Stimulated activated CD4-positive, alpha-beta T cell treated with anti-CD3 and anti-CD28 coated beads, Interleukin-1b, Interleukin-23, amount 100 ng/mL, for 48 hours (primary cell): Measurements from ENCODE around the gene NAA11.

Source experiments
- DNase-seq: peaks from one replicate; pipeline ENCODE4 v3.0.0-alpha.2; 2020

Gene NAA11

GRCh38 chr4:79325864-79326328 lies at the start of gene NAA11:
Gene NAA11, minus strand, starts transcription at chr4:79326061. Its CDS starts 184 bp downstream, at chr4:79325877.
- no peak for DNase-seq

GRCh38 chr4:79370026-79370425 lies 44.2 kb upstream of the NAA11 start:
- no peak for DNase-seq

DNA sequence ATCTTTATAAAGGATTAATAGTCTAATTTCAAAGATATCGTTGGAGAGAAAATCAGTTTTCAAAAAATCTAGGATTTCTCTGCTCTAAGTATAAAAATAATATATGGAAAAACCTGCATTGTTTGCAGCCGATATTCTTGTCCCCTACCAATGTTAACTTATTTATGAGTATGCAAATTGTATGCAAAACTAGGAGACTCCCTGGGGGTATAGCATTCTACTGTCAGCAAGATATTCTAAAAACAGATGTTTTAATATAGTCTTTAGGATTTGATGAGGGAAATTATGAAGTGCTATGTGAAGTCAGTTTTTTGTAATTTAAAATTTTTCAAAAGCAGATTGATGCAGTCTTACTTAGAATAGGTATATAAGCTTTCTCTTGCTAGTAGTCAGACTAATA lies 41.2 kb upstream of the NAA11 start:
- no peak for DNase-seq

- DNase-seq = no peak
Measured at GRCh38 chr4:79366422-79366821, 40.6 kb upstream of the NAA11 start.

DNA sequence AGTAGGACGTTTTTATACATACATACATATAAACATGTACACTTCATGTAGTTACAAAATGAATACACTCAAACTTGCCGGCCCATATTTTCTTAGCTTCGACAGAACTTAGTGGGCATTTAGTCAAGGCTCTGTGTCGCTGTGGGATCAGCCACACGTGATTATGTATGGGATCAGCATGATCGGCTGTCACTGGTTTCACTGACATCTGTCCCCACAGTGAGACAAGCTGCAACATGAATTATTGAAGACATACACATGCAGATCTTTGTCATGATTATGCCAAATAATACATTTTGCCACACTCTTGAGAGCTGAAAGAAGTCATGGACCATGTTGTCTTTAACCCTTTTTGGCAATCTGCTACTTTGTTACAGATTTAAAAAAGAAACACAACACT lies 38.2 kb upstream of the NAA11 start:
- no peak for DNase-seq

DNA sequence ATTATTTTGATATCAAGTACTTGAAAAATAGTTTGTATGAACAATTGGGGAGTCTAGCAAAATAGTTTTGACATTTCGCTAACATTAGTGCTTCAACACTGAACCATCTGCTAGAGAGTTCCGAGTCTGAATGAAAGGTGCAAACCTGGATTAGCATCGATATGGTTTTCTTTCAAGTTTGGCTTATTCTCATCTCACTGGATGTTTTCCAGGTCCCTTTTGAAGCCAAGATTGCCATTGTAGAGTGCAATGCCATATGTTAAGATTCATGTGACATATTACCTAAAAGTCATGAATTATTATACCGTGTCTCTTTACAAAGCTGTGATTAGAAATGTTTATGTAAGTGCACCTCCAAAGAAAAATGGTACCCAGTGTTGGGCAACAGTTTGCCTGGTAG lies 36.8 kb upstream of the NAA11 start:
- DNase-seq = no peak

DNA sequence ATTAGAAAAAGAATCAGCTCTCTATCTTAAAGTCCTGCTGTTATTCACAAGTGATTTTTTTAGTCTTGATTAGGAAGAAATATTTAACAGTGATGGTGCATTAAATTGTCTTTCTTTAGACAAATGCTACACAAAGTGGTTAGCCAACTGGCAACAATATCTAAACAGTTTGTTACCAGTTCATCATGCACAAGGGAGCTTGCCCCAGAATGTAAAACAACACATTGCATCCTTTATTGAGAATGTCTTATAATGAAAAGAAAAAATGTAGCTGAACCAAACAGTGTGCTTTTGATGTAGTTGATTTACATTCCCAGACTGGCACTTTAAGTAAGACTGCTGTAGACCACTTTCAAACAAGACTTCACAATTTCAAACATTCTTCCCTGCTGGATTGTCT lies 34.1 kb upstream of the NAA11 start:
- no peak for DNase-seq

- DNase-seq = no peak
Measured at GRCh38 chr4:79358438-79358837, 32.6 kb upstream of the NAA11 start.

GRCh38 chr4:79357365-79357764 lies 31.5 kb upstream of the NAA11 start:
- no peak for DNase-seq

GRCh38 chr4:79353075-79353474 lies 27.2 kb upstream of the NAA11 start:
- no peak for DNase-seq

DNA sequence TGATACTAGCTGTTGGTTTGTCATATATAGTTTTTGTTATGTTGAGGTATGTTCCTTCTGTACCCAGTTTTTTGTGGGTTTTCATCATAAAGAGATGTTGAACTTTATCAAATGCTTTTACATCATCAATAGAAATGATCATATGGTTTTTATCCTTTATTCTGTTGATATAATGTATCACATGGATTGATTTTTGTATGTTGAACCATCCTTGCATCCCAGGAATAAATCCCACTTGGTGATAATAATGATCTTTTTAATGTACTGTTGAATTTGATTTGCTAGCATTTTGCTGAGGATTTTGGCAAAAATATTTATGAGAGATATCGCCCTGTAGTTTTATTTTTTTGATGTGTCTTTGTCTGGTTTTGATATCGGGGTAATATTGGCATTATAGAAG lies 22.5 kb upstream of the NAA11 start:
- DNase-seq = no peak

GRCh38 chr4:79341893-79342653 lies 16.2 kb upstream of the NAA11 start:
- DNase-seq = no peak

GRCh38 chr4:79340568-79340967 lies 14.7 kb upstream of the NAA11 start:
- DNase-seq = no peak

- no peak for DNase-seq
Measured at GRCh38 chr4:79338148-79338547, 12.3 kb upstream of the NAA11 start.

- DNase-seq = no peak
Measured at GRCh38 chr4:79334783-79335182, 8.9 kb upstream of the NAA11 start.

DNA sequence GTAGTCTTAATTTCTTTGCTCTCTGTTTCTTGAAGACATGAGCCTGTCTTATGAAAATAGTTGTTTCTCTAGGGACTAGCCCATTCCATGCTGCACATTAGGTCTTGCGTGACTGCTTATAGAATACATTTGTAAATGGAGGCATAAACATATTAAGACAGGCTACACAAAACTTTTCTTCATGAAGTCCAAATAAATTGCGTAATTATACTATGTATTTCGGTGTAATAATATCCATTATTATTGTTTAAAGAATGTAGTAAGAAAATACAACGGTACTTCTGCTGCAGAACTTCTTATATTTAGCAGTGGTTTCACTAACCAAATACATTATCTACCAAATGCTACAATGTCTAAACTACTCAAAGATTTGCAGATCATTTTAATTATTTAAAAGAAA lies 8.5 kb upstream of the NAA11 start:
- DNase-seq = no peak

DNA sequence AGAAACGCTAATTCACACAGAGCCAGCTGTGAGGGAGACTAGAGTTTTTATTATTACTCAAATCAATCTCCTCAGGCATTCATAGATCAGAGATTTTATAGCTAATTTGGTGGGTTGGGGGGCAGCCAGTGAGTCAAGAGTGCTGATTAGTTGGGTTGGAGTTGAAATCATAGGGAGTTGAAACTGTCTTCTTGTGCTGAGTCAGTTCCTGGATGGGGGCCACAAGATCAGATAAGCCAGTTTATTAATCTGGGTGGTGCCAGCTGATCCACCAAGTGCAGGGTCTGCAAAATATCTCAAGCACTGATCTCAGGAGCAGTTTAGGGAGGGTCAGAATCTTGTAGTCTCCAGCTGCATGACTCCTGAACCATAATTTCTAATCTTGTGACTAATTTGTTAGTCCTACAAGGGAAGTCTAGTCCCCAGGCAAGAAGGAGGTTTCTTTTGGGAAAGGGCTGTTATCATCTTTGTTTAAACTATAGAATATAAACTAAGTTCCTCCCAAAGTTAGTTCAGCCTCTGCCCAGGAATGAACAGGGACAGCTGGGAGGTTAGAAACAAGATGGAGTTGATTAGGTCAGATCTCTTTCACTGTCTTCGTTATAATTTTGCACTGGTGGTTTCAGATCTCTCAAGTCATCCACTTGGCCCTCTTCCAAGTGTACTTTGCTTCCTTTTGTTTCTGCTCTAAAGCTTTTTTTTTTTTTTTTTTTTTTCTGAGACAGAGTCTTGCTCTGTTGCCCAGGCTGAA lies 5.4 kb upstream of the NAA11 start:
- DNase-seq = no peak

GRCh38 chr4:79330720-79331119 lies 4.9 kb upstream of the NAA11 start:
- no peak for DNase-seq

DNA sequence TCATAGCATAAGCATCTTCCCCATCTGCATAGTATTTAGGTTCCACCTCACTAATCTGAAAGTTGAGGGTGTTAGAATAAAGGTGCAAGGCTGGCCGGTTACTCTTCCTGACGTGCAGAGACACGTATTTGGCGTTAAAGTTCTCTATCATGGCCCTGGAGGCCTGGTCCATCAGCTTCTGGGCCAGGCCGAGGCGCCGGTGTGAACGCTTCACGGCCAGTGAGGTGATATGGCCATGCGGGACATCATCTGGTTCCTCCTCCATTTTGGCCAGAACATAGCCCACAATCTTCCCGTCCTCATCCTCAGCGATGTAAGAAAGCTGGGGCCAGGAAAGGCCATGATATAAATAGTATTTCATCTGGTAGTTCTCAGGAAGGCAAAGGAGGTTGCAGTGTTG lies 425 bp downstream of the NAA11 start:
- DNase-seq = no peak

GRCh38 chr4:79319975-79320374 lies 5.9 kb downstream of the NAA11 start:
- DNase-seq = no peak

DNA sequence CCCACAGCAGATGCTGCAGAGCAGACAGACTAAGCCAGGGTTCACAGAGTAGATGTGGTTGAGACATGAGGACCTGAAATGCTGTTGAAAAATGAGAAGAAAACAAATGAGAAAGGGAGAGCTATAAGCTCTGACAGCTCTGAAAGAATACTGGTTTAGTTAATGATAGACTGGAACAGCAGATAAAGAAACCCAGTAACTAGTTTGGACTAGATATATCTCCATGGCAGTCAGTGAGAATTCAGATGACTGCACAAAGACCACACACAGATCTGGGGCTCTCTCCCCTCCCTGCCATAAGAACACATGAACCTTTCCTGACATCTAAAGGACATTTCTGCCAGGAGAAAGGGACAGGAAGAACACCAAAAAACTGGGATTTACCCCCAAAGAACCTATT lies 8.2 kb downstream of the NAA11 start:
- DNase-seq = no peak

DNA sequence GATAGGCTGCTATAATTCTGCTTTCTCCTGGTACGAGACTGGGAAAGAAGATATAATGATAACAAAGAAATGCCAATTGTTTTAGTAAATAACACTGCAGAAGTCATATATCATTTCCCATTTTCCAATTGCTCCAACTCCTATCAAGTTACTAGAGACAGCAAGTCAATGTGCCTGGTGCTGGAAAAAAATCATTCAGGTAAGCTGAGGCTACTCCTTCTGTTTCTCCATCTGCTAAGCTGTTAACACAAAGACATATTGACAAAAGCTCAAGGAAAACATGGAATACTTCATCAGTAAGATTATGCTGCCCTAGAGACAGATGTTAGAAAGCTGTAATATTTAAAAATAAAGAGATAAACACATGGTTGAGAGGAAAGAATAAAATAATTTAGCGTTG lies 10.0 kb downstream of the NAA11 start:
- DNase-seq = no peak

DNA sequence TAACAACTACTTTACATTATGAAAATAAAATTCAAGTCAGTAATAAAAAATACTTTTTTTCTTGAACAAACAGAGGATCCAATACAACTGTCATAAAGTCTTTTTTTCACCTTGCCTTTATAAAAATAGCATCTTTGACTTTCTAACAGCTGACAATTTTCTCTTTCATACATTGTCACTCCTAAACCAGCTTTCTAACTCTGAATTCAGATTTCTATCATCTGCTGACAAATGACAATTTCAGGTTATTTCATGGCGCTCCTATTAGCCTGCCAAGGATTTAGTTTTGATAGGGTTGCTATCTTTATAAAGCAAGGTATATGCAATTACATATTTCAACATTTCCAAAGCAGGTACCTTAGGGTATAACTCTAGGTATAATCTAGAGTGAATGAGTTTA lies 14.6 kb downstream of the NAA11 start:
- no peak for DNase-seq

GRCh38 chr4:79308971-79309370 lies 16.9 kb downstream of the NAA11 start:
- no peak for DNase-seq

- DNase-seq = no peak
Measured at GRCh38 chr4:79308137-79308536, 17.7 kb downstream of the NAA11 start.
